Activated CD4-positive, alpha-beta T cell treated with anti-CD3 and anti-CD28 coated beads, Interleukin-2, amount 50 U/mL, for 24 hours (primary cell): Measurements from ENCODE around the gene OR8S1.
"Not testable (repeated sequence)": the region's sequence is repeated elsewhere in the genome, so short reads cannot be mapped to it uniquely, and the experiment has no call there.

Source experiments
- DNase-seq, 2 donors: peaks; one replicate each; pipeline ENCODE4 v3.0.0-alpha.2; 2020; ENCODE audit warnings: low read depth in 1 of 2, low spot score in 1 of 2

OR8S1 gene

GRCh38 chr12:48553666-48554343, 28.4 kb downstream of the OR8S1 start:
- not testable (repeated sequence) for DNase-seq

GRCh38 chr12:48556631-48557030, 31.2 kb downstream of the OR8S1 start:
- no peak for DNase-seq

GRCh38 chr12:48557919-48558318, 32.5 kb downstream of the OR8S1 start:
- DNase-seq = no peak

- no peak for DNase-seq
Measured at GRCh38 chr12:48567731-48568130, 42.3 kb downstream of the OR8S1 start.

GRCh38 chr12:48569946-48570345, 44.5 kb downstream of the OR8S1 start, which contains the start of gene LALBA:
LALBA (minus strand) TSS chr12:48570046; CDS start chr12:48570020, 26 bp downstream.
- DNase-seq = no peak

GRCh38 chr12:48572326-48572725, 46.9 kb downstream of the OR8S1 start:
- no peak for DNase-seq
